Inflammatory macrophage treated with lipopolysaccharide for 4 hours (primary cell): ENCODE data around the gene CSN3.
"Not testable (repeated sequence)": the region's sequence is repeated elsewhere in the genome, so short reads cannot be mapped to it uniquely, and the experiment has no call there.

Experiments used
- DNase-seq: peaks from one replicate; pipeline ENCODE4 v3.0.0-alpha.2; 2020

CSN3 gene

DNA sequence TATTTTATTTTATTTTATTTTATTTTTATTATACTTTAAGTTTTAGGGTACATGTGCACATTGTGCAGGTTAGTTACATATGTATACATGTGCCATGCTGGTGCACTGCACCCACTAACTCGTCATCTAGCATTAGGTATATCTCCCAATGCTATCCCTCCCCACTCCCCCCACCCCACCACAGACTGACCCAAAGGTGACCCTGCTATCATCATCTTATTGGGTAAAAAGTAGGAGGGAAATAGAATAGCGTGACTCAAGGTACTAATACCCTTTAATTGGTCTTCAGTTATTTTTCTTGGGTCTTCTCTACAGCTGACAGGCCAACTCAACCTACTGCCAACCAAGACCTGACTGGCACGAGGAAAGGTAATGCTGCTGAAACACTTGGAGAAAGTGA is at the start of gene CSN3:
Gene CSN3 (plus strand): TSS at position 301 of the 400 bp plus-strand sequence. CDS start 2,223 bp downstream, outside the sequence.
- DNase-seq = not testable (repeated sequence)

- DNase-seq = no peak
These were observed 49.5 kb upstream of the CSN3 start for GRCh38 chr4:70192895-70193294.

DNA sequence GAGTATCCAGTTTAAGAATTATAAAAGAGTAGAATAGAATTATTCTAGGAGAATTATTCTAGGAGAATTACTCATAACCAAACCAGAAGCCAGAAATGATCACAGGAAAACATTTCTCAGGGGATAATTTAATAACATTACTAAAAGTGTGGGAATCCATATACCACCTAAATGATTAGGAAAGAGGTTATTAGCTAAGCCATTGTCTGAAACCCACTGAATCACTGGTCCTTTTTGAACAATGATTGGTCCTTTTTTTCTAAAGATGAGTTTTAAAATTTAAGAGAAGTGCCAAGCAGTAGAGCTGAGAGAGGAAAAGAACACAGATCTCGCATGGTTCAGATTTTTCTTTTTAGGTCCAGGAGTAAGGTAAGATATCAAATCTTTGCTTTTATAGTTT is 47.0 kb upstream of the CSN3 start, which contains the start of gene ODAM:
Gene ODAM (plus strand): TSS at position 301 of the 400 bp plus-strand sequence. CDS start 819 bp downstream, outside the sequence.
- no peak for DNase-seq

GRCh38 chr4:70196857-70197256 is 45.5 kb upstream of the CSN3 start:
- DNase-seq = no peak

- no peak for DNase-seq
These were observed 44.6 kb upstream of the CSN3 start for GRCh38 chr4:70197842-70198241.

- DNase-seq = no peak
These were observed 38.8 kb upstream of the CSN3 start for GRCh38 chr4:70203601-70204000.

- not testable (repeated sequence) for DNase-seq
These were observed 29.6 kb upstream of the CSN3 start for GRCh38 chr4:70212752-70213151.

GRCh38 chr4:70216109-70216508 is 26.3 kb upstream of the CSN3 start:
- DNase-seq = not testable (repeated sequence)

GRCh38 chr4:70216550-70216949 is 25.8 kb upstream of the CSN3 start:
- not testable (repeated sequence) for DNase-seq

GRCh38 chr4:70221389-70221788 is 21.0 kb upstream of the CSN3 start:
- not testable (repeated sequence) for DNase-seq

DNA sequence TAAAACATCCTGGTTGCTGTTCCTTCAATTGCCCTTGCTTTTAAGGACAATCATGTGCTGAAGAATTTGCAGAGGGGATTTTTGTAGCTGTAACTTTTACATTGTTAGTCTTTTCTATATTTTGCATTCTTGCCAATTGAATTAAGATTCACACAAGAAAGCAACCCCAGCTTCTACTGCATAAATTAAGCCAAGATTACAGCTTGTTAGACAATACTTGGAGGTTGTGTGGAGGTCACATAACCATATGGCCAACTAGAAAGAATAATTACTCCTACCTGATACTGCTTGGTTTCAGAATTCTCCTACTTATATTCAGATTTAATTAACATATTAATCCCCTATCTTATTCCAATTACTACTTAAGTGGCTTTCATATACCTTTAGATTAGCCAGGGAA is 20.6 kb upstream of the CSN3 start:
- not testable (repeated sequence) for DNase-seq

- DNase-seq = no peak
These were observed 16.6 kb upstream of the CSN3 start, which contains the start of gene FDCSP for GRCh38 chr4:70225824-70226223. TSS of gene FDCSP (plus strand) at chr4:70226124. CDS start at chr4:70231195, 5,071 bp downstream.

DNA sequence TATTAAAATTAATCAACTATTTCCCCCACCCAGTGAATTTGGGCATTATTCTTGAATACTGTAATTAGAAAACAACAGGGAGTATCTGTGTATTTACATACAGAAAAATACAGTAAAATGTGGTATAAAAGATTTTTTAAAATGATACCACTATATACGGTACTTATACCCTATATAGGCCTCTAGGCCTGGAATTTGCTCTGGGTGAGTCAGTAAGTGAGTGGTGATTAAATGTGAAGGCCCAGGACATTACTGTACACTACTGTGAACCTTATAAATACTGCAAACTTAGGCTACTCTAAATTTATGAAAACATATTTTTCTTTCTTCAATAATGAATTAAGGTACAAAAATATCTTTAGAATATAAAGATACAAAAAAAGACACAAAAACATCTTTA is 6.3 kb upstream of the CSN3 start:
- no peak for DNase-seq

GRCh38 chr4:70239131-70239883 is 3.1 kb upstream of the CSN3 start:
- DNase-seq = no peak

DNA sequence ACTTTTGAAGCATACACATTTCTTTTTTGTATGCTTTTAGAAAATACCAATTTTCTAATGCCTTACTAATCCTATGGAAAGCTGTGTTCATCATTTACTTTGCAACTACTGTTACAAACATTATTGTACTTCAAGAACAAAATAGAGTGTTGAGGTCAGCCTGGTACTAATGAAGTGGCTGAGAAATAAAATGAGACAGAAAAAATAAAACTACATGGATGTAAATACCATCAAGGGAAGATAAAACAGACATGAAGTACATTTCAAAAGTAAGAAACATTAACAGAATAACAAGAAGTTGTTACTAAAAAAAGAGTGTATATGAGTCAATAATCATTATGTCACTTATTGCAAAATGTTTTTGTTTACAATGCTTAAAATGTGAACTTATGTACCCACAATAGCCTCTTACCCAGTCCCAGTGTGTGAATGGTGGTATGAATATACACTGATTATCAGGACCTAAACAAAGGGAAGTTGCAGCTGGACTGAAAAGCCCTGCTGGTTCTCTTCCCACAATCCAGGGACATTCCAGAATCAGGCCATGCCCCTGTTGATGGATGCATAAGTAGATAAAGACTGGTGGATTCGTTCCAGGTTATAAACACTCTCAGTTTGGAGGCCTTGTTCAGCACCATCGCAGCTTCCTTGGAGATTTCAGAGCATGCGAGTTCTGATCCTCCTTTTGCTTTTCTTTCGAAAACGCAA is 2.4 kb upstream of the CSN3 start:
- DNase-seq = no peak

GRCh38 chr4:70243091-70243490 is 694 bp downstream of the CSN3 start:
- DNase-seq = no peak

DNA sequence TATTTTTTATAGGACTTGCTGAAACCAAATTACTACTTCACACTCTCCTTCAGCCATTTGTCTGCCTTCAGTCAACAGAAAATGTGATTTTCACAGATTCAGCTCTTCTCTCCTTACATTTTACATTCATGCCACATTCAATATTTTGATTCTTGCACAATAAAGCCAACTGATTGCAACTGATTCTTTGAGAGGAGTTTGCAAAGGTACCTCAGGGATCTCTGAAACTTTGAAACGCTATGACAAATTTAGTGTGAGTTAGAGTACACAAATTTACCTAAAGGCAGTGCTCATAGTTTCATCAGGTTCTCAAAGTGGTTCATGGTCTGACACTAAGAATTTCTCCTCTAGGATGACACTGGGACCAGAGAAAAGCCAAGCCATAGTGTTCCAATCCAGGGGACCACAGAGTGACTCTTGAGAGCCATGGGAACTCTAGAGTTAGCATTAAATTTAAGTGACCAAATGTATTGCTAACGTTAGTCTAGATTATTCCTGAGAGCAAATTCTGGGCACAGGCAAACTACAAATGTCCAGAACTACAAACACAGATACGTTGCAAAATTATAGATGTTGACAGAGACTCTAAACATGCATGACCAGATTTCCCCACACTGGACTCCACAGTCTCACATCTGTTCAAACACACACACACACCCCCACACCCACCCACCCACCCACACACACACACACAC is 9.0 kb downstream of the CSN3 start:
- no peak for DNase-seq

GRCh38 chr4:70251945-70252277 is 9.5 kb downstream of the CSN3 start:
- DNase-seq = no peak

GRCh38 chr4:70269674-70270073 is 27.3 kb downstream of the CSN3 start:
- no peak for DNase-seq

GRCh38 chr4:70277121-70277520 is 34.7 kb downstream of the CSN3 start:
- DNase-seq = no peak

DNA sequence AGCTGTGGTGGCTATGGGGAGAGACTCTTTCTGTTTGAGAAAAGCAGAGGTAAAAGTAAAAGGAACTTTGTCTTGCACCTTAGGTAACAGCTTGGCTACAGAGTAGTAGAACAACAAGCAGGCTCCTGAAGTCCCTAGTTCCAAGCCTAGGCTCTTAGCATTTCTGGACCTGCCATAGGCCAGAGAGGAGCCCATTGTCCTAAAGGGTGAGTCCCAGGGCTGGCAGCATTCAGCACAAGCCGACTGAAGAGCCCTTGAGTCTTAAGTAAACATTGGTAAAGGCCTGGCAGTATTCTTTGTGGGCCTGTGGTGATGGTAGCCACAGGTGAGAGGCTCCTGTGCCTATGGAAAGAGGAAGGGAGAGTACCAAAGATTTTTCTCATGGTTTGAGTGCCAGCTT is 38.2 kb downstream of the CSN3 start:
- no peak for DNase-seq

- DNase-seq = no peak
These were observed 46.3 kb downstream of the CSN3 start for GRCh38 chr4:70288651-70289050.

DNA sequence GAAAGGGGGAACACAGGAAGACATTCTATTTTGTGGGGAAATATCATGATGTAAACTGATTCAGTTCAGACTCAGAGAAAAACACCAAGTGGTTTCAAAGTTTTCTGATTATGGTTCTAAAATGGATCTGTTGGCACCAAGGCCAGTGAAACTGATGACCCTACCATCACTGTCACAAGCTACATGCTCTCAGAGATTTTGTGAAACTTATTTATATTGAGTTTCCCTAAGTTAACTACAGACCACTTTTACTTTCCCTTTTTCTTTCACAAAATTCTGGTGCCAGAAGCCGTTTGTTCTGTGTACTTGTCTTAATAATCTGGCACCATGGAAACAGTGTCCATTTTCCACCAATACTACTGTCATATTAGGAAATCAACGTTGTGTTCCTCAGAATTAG is 48.9 kb downstream of the CSN3 start:
- DNase-seq = no peak

GRCh38 chr4:70297576-70297975 is 55.2 kb downstream of the CSN3 start:
- no peak for DNase-seq
